Measurements from ENCODE around the gene GLS.

Gene GLS

GRCh38 chr2:190920085-190920484, 39.5 kb downstream of the GLS start:
- H3K4me1 ChIP-seq (ENCODE audit: low read length): no peaks in the 10 kb centered on the region
- peaks cover 83% of the 10 kb centered on the region for H3K36me3 ChIP-seq (replicated peaks; ENCODE audit: low read depth, low read length)
- H3K79me2 ChIP-seq (ENCODE audit: low read length): peaks cover 38% of the 10 kb centered on the region
- no peak overlapping the region for H3K27ac ChIP-seq (ENCODE audit: low read length)
- no peaks in the 10 kb centered on the region for H3K27me3 ChIP-seq (ENCODE audit: low read depth, low read length)
- no peaks in the 10 kb centered on the region; the same call in 1 of the 2 replicates for H4K20me1 ChIP-seq (ENCODE audit: insufficient read depth, low read length)
- TF ChIP-seq CTCF (IDR thresholded peaks at IDR 0.05; ENCODE audit: low read depth, low read length): no peak
- no peak for TF ChIP-seq EZH2phosphoT487 (IDR thresholded peaks at IDR 0.05; ENCODE audit: low read depth)
- no peak overlapping the region for H3K4me2 ChIP-seq (ENCODE audit: low read length)
- no peaks in the 10 kb centered on the region for H3K9me3 ChIP-seq (ENCODE audit: insufficient read depth, low read length)
- H3K4me3 ChIP-seq (ENCODE audit: low read length): no peak overlapping the region
- H2AFZ ChIP-seq (ENCODE audit: low read depth, low read length): no peak overlapping the region
- H3K9ac ChIP-seq (ENCODE audit: low read length): no peak overlapping the region

DNA sequence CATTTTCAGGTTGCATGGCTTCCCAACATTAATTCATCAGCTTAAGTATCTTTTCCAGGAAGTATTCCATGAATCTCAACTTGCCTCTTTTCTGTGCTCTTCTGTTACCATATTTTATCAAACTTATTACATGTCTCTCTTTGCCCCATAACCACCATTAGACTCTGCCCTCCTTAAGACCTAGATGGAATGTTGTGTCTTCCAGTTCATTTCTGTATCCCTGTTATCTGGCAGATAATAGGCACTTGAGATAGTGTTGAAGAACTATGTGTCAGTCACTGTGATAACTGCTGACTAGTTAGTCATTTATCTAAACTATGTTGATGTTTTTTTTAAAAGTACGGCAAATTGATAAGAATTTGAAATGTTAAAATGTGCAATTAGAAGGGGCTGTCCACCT, 41.8 kb downstream of the GLS start:
- Histone ChIP-seq H3K79me2 (ENCODE audit: low read length) (peaks cover 30% of the 10 kb centered on the region), H2AFZ (ENCODE audit: low read depth, low read length) (no peak overlapping the region), H3K4me2 (ENCODE audit: low read length) (no peak overlapping the region), H4K20me1 (ENCODE audit: insufficient read depth, low read length) (no peaks in the 10 kb centered on the region; the same call in 1 of the 2 replicates), H3K4me1 (ENCODE audit: low read length) (no peaks in the 10 kb centered on the region), H3K9ac (ENCODE audit: low read length) (no peak overlapping the region), H3K27ac (ENCODE audit: low read length) (no peak overlapping the region), H3K36me3 (replicated peaks; ENCODE audit: low read depth, low read length) (peaks cover 78% of the 10 kb centered on the region), H3K4me3 (ENCODE audit: low read length) (no peak overlapping the region), H3K27me3 (ENCODE audit: low read depth, low read length) (no peaks in the 10 kb centered on the region), H3K9me3 (ENCODE audit: insufficient read depth, low read length) (no peaks in the 10 kb centered on the region)
- TF ChIP-seq EZH2phosphoT487 (IDR thresholded peaks at IDR 0.05; ENCODE audit: low read depth) (no peak), CTCF (IDR thresholded peaks at IDR 0.05; ENCODE audit: low read depth, low read length) (no peak)

DNA sequence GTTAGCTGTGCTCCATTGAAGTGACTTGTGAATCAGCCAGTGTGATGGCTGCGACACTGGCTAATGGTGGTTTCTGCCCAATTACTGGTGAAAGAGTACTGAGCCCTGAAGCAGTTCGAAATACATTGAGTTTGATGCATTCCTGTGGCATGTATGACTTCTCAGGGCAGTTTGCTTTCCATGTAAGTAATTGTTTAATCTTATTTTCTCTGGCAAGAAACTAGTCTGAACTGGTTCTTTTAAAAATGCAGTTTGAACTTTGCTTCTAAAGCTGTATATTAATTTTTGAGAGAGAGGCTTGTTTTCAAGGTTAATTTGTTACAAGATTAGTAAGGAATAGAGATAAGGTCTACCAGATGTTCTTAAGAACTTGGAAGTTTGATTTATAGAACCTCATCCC, 46.7 kb downstream of the GLS start:
- H2AFZ ChIP-seq (ENCODE audit: low read depth, low read length): no peak overlapping the region
- TF ChIP-seq EZH2phosphoT487 (IDR thresholded peaks at IDR 0.05; ENCODE audit: low read depth) (no peak), CTCF (IDR thresholded peaks at IDR 0.05; ENCODE audit: low read depth, low read length) (no peak)
- no peak overlapping the region for H3K27ac ChIP-seq (ENCODE audit: low read length)
- H3K9ac ChIP-seq (ENCODE audit: low read length): no peak overlapping the region
- peaks cover 58% of the 10 kb centered on the region for H3K36me3 ChIP-seq (replicated peaks; ENCODE audit: low read depth, low read length)
- 0 out of 2 replicates have a peak, but pooled peaks cover 3% of the 10 kb centered on the region for H3K4me1 ChIP-seq (ENCODE audit: low read length)
- H3K27me3 ChIP-seq (ENCODE audit: low read depth, low read length): no peaks in the 10 kb centered on the region
- H3K79me2 ChIP-seq (ENCODE audit: low read length): peaks cover 10% of the 10 kb centered on the region
- H3K4me2 ChIP-seq (ENCODE audit: low read length): no peak overlapping the region
- no peaks in the 10 kb centered on the region; the same call in 1 of the 2 replicates for H4K20me1 ChIP-seq (ENCODE audit: insufficient read depth, low read length)
- no peak overlapping the region for H3K4me3 ChIP-seq (ENCODE audit: low read length)
- H3K9me3 ChIP-seq (ENCODE audit: insufficient read depth, low read length): no peaks in the 10 kb centered on the region

GRCh38 chr2:190929919-190930318, 49.3 kb downstream of the GLS start:
- no peak for TF ChIP-seq CTCF (IDR thresholded peaks at IDR 0.05; ENCODE audit: low read depth, low read length)
- Histone ChIP-seq H3K36me3 (replicated peaks; ENCODE audit: low read depth, low read length) (peaks cover 45% of the 10 kb centered on the region), H3K27me3 (ENCODE audit: low read depth, low read length) (no peaks in the 10 kb centered on the region), H4K20me1 (ENCODE audit: insufficient read depth, low read length) (peaks cover 4% of the 10 kb centered on the region; the same call in 1 of the 2 replicates), H3K9ac (ENCODE audit: low read length) (no peak overlapping the region), H3K4me1 (ENCODE audit: low read length) (0 out of 2 replicates have a peak, but pooled peaks cover 3% of the 10 kb centered on the region), H3K9me3 (ENCODE audit: insufficient read depth, low read length) (no peaks in the 10 kb centered on the region), H3K79me2 (ENCODE audit: low read length) (peaks cover 3% of the 10 kb centered on the region; the same call in 1 of the 2 replicates), H3K27ac (ENCODE audit: low read length) (no peak overlapping the region), H3K4me3 (ENCODE audit: low read length) (no peak overlapping the region), H3K4me2 (ENCODE audit: low read length) (no peak overlapping the region), H2AFZ (ENCODE audit: low read depth, low read length) (no peak overlapping the region)
